GM23338 (cell line): ENCODE results near the gene GPR108. TPM values are rescaled to one million over a fixed set of nuclear protein-coding genes. Genes with fewer than 3 reads are reported as not detected.

Experiments used
- ATAC-seq: fragments of 200-7000 bp; cut with Tn5 transposase; 3 replicates; pipeline ENCODE4 v1.9.1; 2020
- DNase-seq: peaks from one replicate; pipeline ENCODE4 v3.0.0-alpha.2; 2015; ENCODE audit warnings: low spot score
- H2AFZ ChIP-seq: fragments of 200-600 bp; sonication (generic); 2 replicates; pipeline ENCODE4 v1.8.0; 2016; ENCODE audit warnings: antibody characterized with exemption, mild to moderate bottlenecking, moderate library complexity
- H3F3A ChIP-seq: fragments of 200-600 bp; sonication (generic); replicated peaks from 2 replicates; pipeline ENCODE4 v1.8.0; 2017; ENCODE audit warnings: antibody characterized with exemption, mixed run types, low read depth
- H3K27ac ChIP-seq: fragments of 200-600 bp; sonication (generic); 2 replicates; pipeline ENCODE4 v1.6.1; 2016; ENCODE audit warnings: low read depth
- H3K27me3 ChIP-seq: fragments of 200-600 bp; sonication (generic); 2 replicates; pipeline ENCODE4 v1.8.0; 2016; ENCODE audit warnings: mild to moderate bottlenecking, mixed run types, moderate library complexity; ENCODE audit not compliant: insufficient read depth
- H3K36me3 ChIP-seq: fragments of 200-600 bp; sonication (generic); 2 replicates; pipeline ENCODE4 v1.8.0; 2016; ENCODE audit warnings: mild to moderate bottlenecking; ENCODE audit not compliant: insufficient read depth
- H3K4me1 ChIP-seq: fragments of 200-600 bp; sonication (generic); 2 replicates; pipeline ENCODE4 v1.8.0; 2016; ENCODE audit warnings: mild to moderate bottlenecking, moderate library complexity; ENCODE audit not compliant: insufficient read depth
- H3K4me2 ChIP-seq: fragments of 200-600 bp; sonication (generic); 2 replicates; pipeline ENCODE4 v1.7.1; 2017; ENCODE audit warnings: mixed run types
- H3K4me3 ChIP-seq: fragments of 200-600 bp; sonication (generic); 2 replicates; pipeline ENCODE4 v1.6.1; 2016; ENCODE audit warnings: mixed run types
- H3K79me2 ChIP-seq: fragments of 200-600 bp; sonication (generic); replicated peaks from 2 replicates; pipeline ENCODE4 v1.8.0; 2017; ENCODE audit warnings: mild to moderate bottlenecking; ENCODE audit not compliant: insufficient read depth
- H3K9me2 ChIP-seq: fragments of 200-600 bp; sonication (generic); 2 replicates; pipeline ENCODE4 v1.8.0; 2017; ENCODE audit not compliant: insufficient read depth
- H4K20me1 ChIP-seq: fragments of 200-600 bp; sonication (generic); replicated peaks from 2 replicates; pipeline ENCODE4 v1.8.0; 2017; ENCODE audit warnings: mild to moderate bottlenecking; ENCODE audit not compliant: insufficient read depth
- H3K27ac Mint-ChIP-seq: 2 replicates; pipeline ENCODE4 v1.8.0; 2020; ENCODE audit warnings: inconsistent platforms, mild to moderate bottlenecking, moderate library complexity, mixed read lengths
- H3K27me3 Mint-ChIP-seq: 3 replicates; pipeline ENCODE4 v1.8.0; 2022; ENCODE audit warnings: low read depth, mild to moderate bottlenecking, moderate library complexity, mixed read lengths, inconsistent platforms; ENCODE audit not compliant: insufficient read depth, poor library complexity
- H3K36me3 Mint-ChIP-seq: 3 replicates; pipeline ENCODE4 v1.8.0; 2021; ENCODE audit warnings: low read depth, mild to moderate bottlenecking, inconsistent platforms, moderate library complexity, mixed read lengths
- H3K4me1 Mint-ChIP-seq: 3 replicates; pipeline ENCODE4 v1.8.0; 2020; ENCODE audit warnings: mild to moderate bottlenecking, inconsistent platforms, mixed read lengths
- H3K4me3 Mint-ChIP-seq: 3 replicates; pipeline ENCODE4 v1.8.0; 2021; ENCODE audit warnings: moderate library complexity, mild to moderate bottlenecking, inconsistent platforms, mixed read lengths
- H3K9me3 Mint-ChIP-seq: 3 replicates; pipeline ENCODE4 v1.8.0; 2020; ENCODE audit warnings: moderate library complexity, mild to moderate bottlenecking, inconsistent platforms, mixed read lengths
- CREB1 ChIP-seq: fragments of 250-450 bp; sonication (Bioruptor Pico); IDR thresholded peaks from 2 replicates; pipeline ENCODE4 v1.5.0; 2020; ENCODE audit warnings: low read depth, mild to moderate bottlenecking, moderate library complexity
- EZH2 ChIP-seq: fragments of 200-600 bp; sonication (generic); IDR thresholded peaks from one replicate; pipeline ENCODE4 v1.8.0; 2017; ENCODE audit warnings: antibody characterized with exemption, mild to moderate bottlenecking, low read depth; ENCODE audit not compliant: unreplicated experiment
- EZH2phosphoT487 ChIP-seq: fragments of 200-600 bp; sonication (generic); IDR thresholded peaks from one replicate; pipeline ENCODE4 v1.8.1; 2018; ENCODE audit warnings: antibody characterized with exemption; ENCODE audit not compliant: unreplicated experiment
- JUNB ChIP-seq: IDR thresholded peaks from one replicate; pipeline ENCODE4 v1.6.1; 2016; ENCODE audit warnings: antibody characterized with exemption; ENCODE audit not compliant: unreplicated experiment
- NANOG ChIP-seq: IDR thresholded peaks from 2 replicates; pipeline ENCODE4 v1.6.1; 2016; ENCODE audit warnings: antibody characterized with exemption, borderline replicate concordance
- POLR2AphosphoS5 ChIP-seq: IDR thresholded peaks from 2 replicates; pipeline ENCODE4 v1.6.1; 2016; ENCODE audit warnings: antibody characterized with exemption, low read depth
- polyA plus RNA-seq: library from polyadenylated mRNA; unstranded; fragments of >200 nt; fragmentation: Nextera tagmentation; extraction: Ambion mirVana; gene quantifications from 2 replicates; pipeline ENCODE4 v1.2.1, GENCODE V29; 2016
- total RNA-seq: library from RNA; depleted of rRNA; stranded (reverse); fragments of >200 nt; shearing (Covaris generic); gene quantifications from 2 replicates; pipeline ENCODE4 v1.2.3, GENCODE V29; 2014
- TF ChIP-seq, protein P1 (sequence below), 2 experiments: fragments of 200-600 bp in 1 of 2; sonication (generic) in 1 of 2; conservative IDR thresholded peaks; 2 replicates each; pipeline versions ENCODE4 v1.5.1 to v1.6.1; 2016 to 2017; ENCODE audit warnings: antibody characterized with exemption in 2 of 2, low read depth in 2 of 2, mild to moderate bottlenecking in 2 of 2, moderate library complexity in 1 of 2
- TF ChIP-seq, protein P2 (sequence below): fragments of 250-450 bp; sonication (Bioruptor Pico); IDR thresholded peaks from 2 replicates; pipeline ENCODE4 v1.5.0; 2020; ENCODE audit warnings: mild to moderate bottlenecking, moderate library complexity

Gene GPR108
- total and polyA plus RNA-seq, 2 experiments from 2014 or later: 44.8 to 57.9 TPM

DNA sequence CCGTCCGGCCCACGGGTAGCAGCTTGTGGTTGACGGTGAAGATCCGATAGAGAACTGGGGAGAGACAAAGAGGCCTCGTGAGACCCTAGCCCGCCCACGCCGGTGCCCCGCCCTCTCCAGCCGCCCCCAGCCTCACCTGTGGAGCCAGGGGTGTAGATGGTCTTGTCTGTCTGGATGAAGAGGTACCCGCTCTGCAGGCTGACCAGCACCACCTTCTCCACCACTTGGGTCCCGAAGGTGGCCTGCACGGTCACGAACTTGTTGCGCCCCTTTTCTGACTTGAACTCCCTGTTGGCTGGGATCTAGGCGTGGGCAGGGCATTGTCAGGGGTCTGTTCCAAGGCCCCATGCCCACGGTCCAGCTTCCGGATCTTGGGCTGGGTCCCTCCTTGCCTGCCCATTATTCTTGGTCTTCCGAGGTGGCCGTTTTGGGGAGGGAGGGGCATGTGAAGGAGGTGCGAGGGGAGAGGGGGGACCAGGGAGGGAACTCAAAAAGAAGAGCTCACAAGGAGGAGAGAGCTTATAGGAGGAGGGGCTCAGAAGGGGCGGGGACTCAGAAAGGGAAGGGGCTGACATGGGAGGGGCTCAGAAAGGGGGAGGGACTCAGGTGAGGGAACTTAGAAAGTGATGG is 19.2 kb downstream of the GPR108 start:
- peaks cover 8% of the 10 kb centered on the region for H3F3A ChIP-seq
- Mint-ChIP-seq H3K4me3 (no peak overlapping the region), H3K27me3 (peaks cover 19% of the 10 kb centered on the region), H3K9me3 (peaks cover 60% of the 10 kb centered on the region), H3K36me3 (peaks cover 24% of the 10 kb centered on the region), H3K4me1 (peaks cover 3% of the 10 kb centered on the region), H3K27ac (no peak overlapping the region)
- no peaks in the 10 kb centered on the region for H3K9me2 ChIP-seq
- ATAC-seq (peak; percentile 27), DNase-seq (no peak)
- no peaks in the 10 kb centered on the region for H4K20me1 ChIP-seq
- no peaks in the 10 kb centered on the region for H3K36me3 ChIP-seq
- peak overlapping the region; percentile 30; the same call in 1 of the 2 replicates for H3K4me3 ChIP-seq
- H3K4me2 ChIP-seq: peak overlapping the region; percentile 60
- no peak for TF ChIP-seq JUNB
- TF ChIP-seq EZH2: no peak
- no peak for TF ChIP-seq EZH2phosphoT487
- TF ChIP-seq, protein P1, sequence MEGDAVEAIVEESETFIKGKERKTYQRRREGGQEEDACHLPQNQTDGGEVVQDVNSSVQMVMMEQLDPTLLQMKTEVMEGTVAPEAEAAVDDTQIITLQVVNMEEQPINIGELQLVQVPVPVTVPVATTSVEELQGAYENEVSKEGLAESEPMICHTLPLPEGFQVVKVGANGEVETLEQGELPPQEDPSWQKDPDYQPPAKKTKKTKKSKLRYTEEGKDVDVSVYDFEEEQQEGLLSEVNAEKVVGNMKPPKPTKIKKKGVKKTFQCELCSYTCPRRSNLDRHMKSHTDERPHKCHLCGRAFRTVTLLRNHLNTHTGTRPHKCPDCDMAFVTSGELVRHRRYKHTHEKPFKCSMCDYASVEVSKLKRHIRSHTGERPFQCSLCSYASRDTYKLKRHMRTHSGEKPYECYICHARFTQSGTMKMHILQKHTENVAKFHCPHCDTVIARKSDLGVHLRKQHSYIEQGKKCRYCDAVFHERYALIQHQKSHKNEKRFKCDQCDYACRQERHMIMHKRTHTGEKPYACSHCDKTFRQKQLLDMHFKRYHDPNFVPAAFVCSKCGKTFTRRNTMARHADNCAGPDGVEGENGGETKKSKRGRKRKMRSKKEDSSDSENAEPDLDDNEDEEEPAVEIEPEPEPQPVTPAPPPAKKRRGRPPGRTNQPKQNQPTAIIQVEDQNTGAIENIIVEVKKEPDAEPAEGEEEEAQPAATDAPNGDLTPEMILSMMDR (conservative IDR thresholded peaks at IDR 0.05; ENCODE audit: low read depth in 2 of 2): no peak
- no peak for TF ChIP-seq NANOG
- no peak for TF ChIP-seq POLR2AphosphoS5
- TF ChIP-seq, protein P2, sequence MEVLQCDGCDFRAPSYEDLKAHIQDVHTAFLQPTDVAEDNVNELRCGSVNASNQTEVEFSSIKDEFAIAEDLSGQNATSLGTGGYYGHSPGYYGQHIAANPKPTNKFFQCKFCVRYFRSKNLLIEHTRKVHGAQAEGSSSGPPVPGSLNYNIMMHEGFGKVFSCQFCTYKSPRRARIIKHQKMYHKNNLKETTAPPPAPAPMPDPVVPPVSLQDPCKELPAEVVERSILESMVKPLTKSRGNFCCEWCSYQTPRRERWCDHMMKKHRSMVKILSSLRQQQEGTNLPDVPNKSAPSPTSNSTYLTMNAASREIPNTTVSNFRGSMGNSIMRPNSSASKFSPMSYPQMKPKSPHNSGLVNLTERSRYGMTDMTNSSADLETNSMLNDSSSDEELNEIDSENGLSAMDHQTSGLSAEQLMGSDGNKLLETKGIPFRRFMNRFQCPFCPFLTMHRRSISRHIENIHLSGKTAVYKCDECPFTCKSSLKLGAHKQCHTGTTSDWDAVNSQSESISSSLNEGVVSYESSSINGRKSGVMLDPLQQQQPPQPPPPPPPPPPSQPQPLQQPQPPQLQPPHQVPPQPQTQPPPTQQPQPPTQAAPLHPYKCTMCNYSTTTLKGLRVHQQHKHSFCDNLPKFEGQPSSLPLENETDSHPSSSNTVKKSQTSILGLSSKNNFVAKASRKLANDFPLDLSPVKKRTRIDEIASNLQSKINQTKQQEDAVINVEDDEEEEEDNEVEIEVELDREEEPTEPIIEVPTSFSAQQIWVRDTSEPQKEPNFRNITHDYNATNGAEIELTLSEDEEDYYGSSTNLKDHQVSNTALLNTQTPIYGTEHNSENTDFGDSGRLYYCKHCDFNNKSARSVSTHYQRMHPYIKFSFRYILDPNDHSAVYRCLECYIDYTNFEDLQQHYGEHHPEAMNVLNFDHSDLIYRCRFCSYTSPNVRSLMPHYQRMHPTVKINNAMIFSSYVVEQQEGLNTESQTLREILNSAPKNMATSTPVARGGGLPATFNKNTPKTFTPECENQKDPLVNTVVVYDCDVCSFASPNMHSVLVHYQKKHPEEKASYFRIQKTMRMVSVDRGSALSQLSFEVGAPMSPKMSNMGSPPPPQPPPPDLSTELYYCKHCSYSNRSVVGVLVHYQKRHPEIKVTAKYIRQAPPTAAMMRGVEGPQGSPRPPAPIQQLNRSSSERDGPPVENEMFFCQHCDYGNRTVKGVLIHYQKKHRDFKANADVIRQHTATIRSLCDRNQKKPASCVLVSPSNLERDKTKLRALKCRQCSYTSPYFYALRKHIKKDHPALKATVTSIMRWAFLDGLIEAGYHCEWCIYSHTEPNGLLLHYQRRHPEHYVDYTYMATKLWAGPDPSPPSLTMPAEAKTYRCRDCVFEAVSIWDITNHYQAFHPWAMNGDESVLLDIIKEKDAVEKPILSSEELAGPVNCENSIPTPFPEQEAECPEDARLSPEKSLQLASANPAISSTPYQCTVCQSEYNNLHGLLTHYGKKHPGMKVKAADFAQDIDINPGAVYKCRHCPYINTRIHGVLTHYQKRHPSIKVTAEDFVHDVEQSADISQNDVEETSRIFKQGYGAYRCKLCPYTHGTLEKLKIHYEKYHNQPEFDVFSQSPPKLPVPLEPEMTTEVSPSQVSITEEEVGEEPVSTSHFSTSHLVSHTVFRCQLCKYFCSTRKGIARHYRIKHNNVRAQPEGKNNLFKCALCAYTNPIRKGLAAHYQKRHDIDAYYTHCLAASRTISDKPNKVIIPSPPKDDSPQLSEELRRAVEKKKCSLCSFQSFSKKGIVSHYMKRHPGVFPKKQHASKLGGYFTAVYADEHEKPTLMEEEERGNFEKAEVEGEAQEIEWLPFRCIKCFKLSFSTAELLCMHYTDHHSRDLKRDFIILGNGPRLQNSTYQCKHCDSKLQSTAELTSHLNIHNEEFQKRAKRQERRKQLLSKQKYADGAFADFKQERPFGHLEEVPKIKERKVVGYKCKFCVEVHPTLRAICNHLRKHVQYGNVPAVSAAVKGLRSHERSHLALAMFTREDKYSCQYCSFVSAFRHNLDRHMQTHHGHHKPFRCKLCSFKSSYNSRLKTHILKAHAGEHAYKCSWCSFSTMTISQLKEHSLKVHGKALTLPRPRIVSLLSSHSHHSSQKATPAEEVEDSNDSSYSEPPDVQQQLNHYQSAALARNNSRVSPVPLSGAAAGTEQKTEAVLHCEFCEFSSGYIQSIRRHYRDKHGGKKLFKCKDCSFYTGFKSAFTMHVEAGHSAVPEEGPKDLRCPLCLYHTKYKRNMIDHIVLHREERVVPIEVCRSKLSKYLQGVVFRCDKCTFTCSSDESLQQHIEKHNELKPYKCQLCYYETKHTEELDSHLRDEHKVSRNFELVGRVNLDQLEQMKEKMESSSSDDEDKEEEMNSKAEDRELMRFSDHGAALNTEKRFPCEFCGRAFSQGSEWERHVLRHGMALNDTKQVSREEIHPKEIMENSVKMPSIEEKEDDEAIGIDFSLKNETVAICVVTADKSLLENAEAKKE (CRISPR knock-in tag): no peak
- no peak for TF ChIP-seq CREB1
- H3K79me2 ChIP-seq: no peaks in the 10 kb centered on the region
- H3K4me1 ChIP-seq: peaks cover 1% of the 10 kb centered on the region; the same call in 1 of the 2 replicates
- H3K27ac ChIP-seq: no peak overlapping the region
- H2AFZ ChIP-seq: peak overlapping the region; percentile 56
- no peaks in the 10 kb centered on the region for H3K27me3 ChIP-seq
